Measurements from ENCODE around the gene ANKRD42.
A peak's percentile ranks its signal among the peaks of the same experiment; 100 is the strongest.

The ANKRD42 gene

GRCh38 chr11:83156144-83156995 lies 37.1 kb upstream of the ANKRD42 start:
- peak overlapping the region; percentile 99 for H3K4me3 ChIP-seq (replicated peaks; ENCODE audit: low read depth, low read length)
- DNase-seq (ENCODE audit: extremely low read depth, low read depth), result peak; percentile 99

GRCh38 chr11:83156996-83157593 lies 36.4 kb upstream of the ANKRD42 start, which contains the start of gene PCF11:
Gene PCF11, plus strand, starts transcription at chr11:83157131. Its CDS starts 309 bp downstream, at chr11:83157440.
- H3K4me3 ChIP-seq (replicated peaks; ENCODE audit: low read depth, low read length), result peak within 1 kb of the TSS; percentile 99
- no peak for DNase-seq (ENCODE audit: extremely low read depth, low read depth)
- TF ChIP-seq CTCF (IDR thresholded peaks at IDR 0.05; ENCODE audit: low read depth, low read length, missing control alignments), result no peak

More at GRCh38 chr11:83156144-83156995, 37.1 kb upstream of the ANKRD42 start:
- no peak for TF ChIP-seq CTCF (IDR thresholded peaks at IDR 0.05; ENCODE audit: low read depth, low read length, missing control alignments)

GRCh38 chr11:83157594-83158356 lies 35.7 kb upstream of the ANKRD42 start:
- peak overlapping the region; percentile 99 for H3K4me3 ChIP-seq (replicated peaks; ENCODE audit: low read depth, low read length)
- TF ChIP-seq CTCF (IDR thresholded peaks at IDR 0.05; ENCODE audit: low read depth, low read length, missing control alignments), result no peak
- DNase-seq (ENCODE audit: extremely low read depth, low read depth), result no peak

- peak overlapping the region; percentile 99 for H3K4me3 ChIP-seq (replicated peaks; ENCODE audit: low read depth, low read length)
- no peak for DNase-seq (ENCODE audit: extremely low read depth, low read depth)
- TF ChIP-seq CTCF (IDR thresholded peaks at IDR 0.05; ENCODE audit: low read depth, low read length, missing control alignments), result no peak
Observed at GRCh38 chr11:83158357-83158786, 35.1 kb upstream of the ANKRD42 start.

GRCh38 chr11:83158965-83159901 lies 34.3 kb upstream of the ANKRD42 start:
- DNase-seq (ENCODE audit: extremely low read depth, low read depth), result no peak
- peak overlapping the region; percentile 99 for H3K4me3 ChIP-seq (replicated peaks; ENCODE audit: low read depth, low read length)

More at GRCh38 chr11:83158965-83159901, 34.3 kb upstream of the ANKRD42 start:
- no peak for TF ChIP-seq CTCF (IDR thresholded peaks at IDR 0.05; ENCODE audit: low read depth, low read length, missing control alignments)
